GM12878 (cell line): ENCODE measurements around the gene C21orf58. TPM values are rescaled to one million over a fixed set of nuclear protein-coding genes. Genes with fewer than 3 reads are reported as not detected.

Source experiments
- ATAC-seq: fragments of 200-7000 bp; cut with Tn5 transposase; 3 replicates; pipeline ENCODE4 v1.9.1; 2020; ENCODE audit warnings: mild to moderate bottlenecking, moderate library complexity
- BruUV-seq: library from RNA; stranded (reverse); fragments of 400-500 nt; replicated peaks from 2 replicates; lab custom pipeline; 2021; lab: Mats Ljungman, UMichigan
- CTCF ChIA-PET: fragments of 300-600 bp; sonication (Branson Sonifier 250); formaldehyde crosslinking; extraction: SDS; loops from one replicate; lab custom pipeline; 2021; ENCODE audit warnings: inconsistent platforms; lab: Yijun Ruan, JAX
- POLR2A ChIA-PET: fragments of 350-600 bp; formaldehyde crosslinking; extraction: SDS; loops from one replicate; lab custom pipeline; 2021; ENCODE audit warnings: inconsistent platforms; lab: Charles Lee
- RAD21 ChIA-PET: fragments of 300-600 bp; sonication (Branson Sonifier 250); formaldehyde crosslinking; loops from one replicate; lab custom pipeline; 2023; ENCODE audit warnings: antibody characterized with exemption; ENCODE audit not compliant: unreplicated experiment; lab: Charles Lee
- SMC1A ChIA-PET: fragments of 300-600 bp; sonication (Branson Sonifier 250); formaldehyde crosslinking; loops from one replicate; lab custom pipeline; 2023; ENCODE audit not compliant: unreplicated experiment, uncharacterized antibody; lab: Charles Lee
- DNase-seq: peaks from one replicate; pipeline ENCODE4 v3.0.0-alpha.2; 2011; ENCODE audit warnings: low read depth, low spot score
- FAIRE-seq: peaks from 3 replicates; lab custom pipeline; 2011; peaks lifted over from hg19 to GRCh38; lab: Jason Lieb, UNC
- H2AFZ ChIP-seq: 2 replicates; pipeline ENCODE4 v1.6.0; 2011; ENCODE audit warnings: low read depth, low read length, control low read depth; ENCODE audit not compliant: control insufficient read depth
- H3K27ac ChIP-seq: 2 replicates; pipeline ENCODE4 v1.5.1; 2011; ENCODE audit warnings: control low read depth; ENCODE audit not compliant: control insufficient read depth, insufficient read depth
- H3K27me3 ChIP-seq, 2 experiments: replicated peaks in 1 of 2; 2 replicates each; pipeline versions ENCODE4 v1.6.0 to v1.6.1; 2011; ENCODE audit warnings: low read length in 1 of 2; ENCODE audit not compliant: control insufficient read depth in 2 of 2, insufficient read depth in 2 of 2
- H3K36me3 ChIP-seq, 2 experiments: 2 replicates each; pipeline ENCODE4 v1.5.1; 2011; ENCODE audit warnings: low read length in 1 of 2; ENCODE audit not compliant: control insufficient read depth in 2 of 2, insufficient read depth in 2 of 2
- H3K4me1 ChIP-seq: 2 replicates; pipeline ENCODE4 v1.6.1; 2011; ENCODE audit warnings: mild to moderate bottlenecking, low read length, moderate library complexity, mixed read lengths; ENCODE audit not compliant: control insufficient read depth, insufficient read depth
- H3K4me2 ChIP-seq: 2 replicates; pipeline ENCODE4 v1.6.0; 2011; ENCODE audit warnings: control low read depth; ENCODE audit not compliant: control insufficient read depth, insufficient read depth
- H3K4me3 ChIP-seq: fragments of 200-600 bp; sonication (generic); 2 replicates; pipeline ENCODE4 v1.5.1; 2016
- H3K79me2 ChIP-seq: 2 replicates; pipeline ENCODE4 v1.6.0; 2011; ENCODE audit warnings: low read length; ENCODE audit not compliant: control insufficient read depth, insufficient read depth
- H3K9ac ChIP-seq: 2 replicates; pipeline ENCODE4 v1.8.0; 2011; ENCODE audit warnings: low read length, control low read depth, mixed read lengths; ENCODE audit not compliant: control insufficient read depth, insufficient read depth
- H3K9me3 ChIP-seq: replicated peaks from 3 replicates; pipeline ENCODE4 v1.5.1; 2011; ENCODE audit warnings: mild to moderate bottlenecking, low read length; ENCODE audit not compliant: control insufficient read depth, insufficient read depth
- H4K20me1 ChIP-seq: 2 replicates; pipeline ENCODE4 v1.6.0; 2011; ENCODE audit not compliant: control insufficient read depth, insufficient read depth
- CHD1 ChIP-seq: IDR thresholded peaks from 2 replicates; pipeline ENCODE4 v1.6.1; 2012; ENCODE audit warnings: low read depth, low read length, improper control_type of control experiment
- CREB1 ChIP-seq: IDR thresholded peaks from 2 replicates; pipeline ENCODE4 v1.6.1; 2012; ENCODE audit warnings: low read depth, mild to moderate bottlenecking, inconsistent platforms
- KAT2A ChIP-seq: conservative IDR thresholded peaks from 2 replicates; pipeline ENCODE4 v1.6.1; 2011; ENCODE audit warnings: low read depth, low read length; ENCODE audit not compliant: control insufficient read depth
- KLF5 ChIP-seq: fragments of 450-650 bp; IDR thresholded peaks from 2 replicates; pipeline ENCODE4 v1.6.1; 2014; ENCODE audit warnings: mild to moderate bottlenecking; ENCODE audit not compliant: partially characterized antibody
- LARP7 ChIP-seq: fragments of 450-650 bp; IDR thresholded peaks from 2 replicates; pipeline ENCODE4 v1.6.1; 2017; ENCODE audit warnings: mild to moderate bottlenecking
- PKNOX1 ChIP-seq: fragments of 450-650 bp; IDR thresholded peaks from 2 replicates; pipeline ENCODE4 v1.6.1; 2016; ENCODE audit warnings: mild to moderate bottlenecking
- POLR2A ChIP-seq: IDR thresholded peaks from 2 replicates; pipeline ENCODE4 v1.6.1; 2011; ENCODE audit warnings: low read depth, mild to moderate bottlenecking, low read length
- RAD21 ChIP-seq: IDR thresholded peaks from 2 replicates; pipeline ENCODE4 v1.6.1; 2011; ENCODE audit warnings: mild to moderate bottlenecking, low read depth, low read length, moderate library complexity; ENCODE audit not compliant: insufficient read depth
- WGBS: methylation state at CpG from one replicate; pipeline ENCODE4 v1.1.6; 2016; ENCODE audit warnings: low lambda C conversion rate; ENCODE audit not compliant: insufficient replicate concordance, insufficient coverage; ENCODE audit errors: missing lambda C conversion rate; 5-methylcytosine and 5-hydroxymethylcytosine counted together
- in situ Hi-C: fragments of 300-500 bp; cut with MboI; formaldehyde crosslinking; loops from 9 replicates; pipeline ENCODE4 v1.14.3; 2018; ENCODE audit warnings: mixed read lengths
- intact Hi-C: fragments of 100-400 bp; cut with micrococcal nuclease; formaldehyde crosslinking; loops from one replicate; pipeline ENCODE4 v1.14.2; 2022; ENCODE audit not compliant: unreplicated experiment
- polyA plus RNA-seq, 11 experiments: library from polyadenylated mRNA; depleted of rRNA in 4 of 11; unstranded in 6 of 11; stranded (reverse) in 5 of 11; fragments of >200 nt; fragmentation: Nextera tagmentation in 4 of 11; fragmentation: Illumina TruSeq in 1 of 11; extraction: Ambion mirVana in 4 of 11; extraction: Trizol in 1 of 11; gene quantifications; 1 replicate in 1 of 11; 2 replicates in 10 of 11; pipeline versions ENCODE4 v1.2.1 to v1.2.3, GENCODE V29; 2011 to 2016; ENCODE audit warnings: inconsistent platforms in 2 of 11, missing spikeins in 2 of 11, low read depth in 1 of 11
- total RNA-seq, 4 experiments: library from RNA; depleted of rRNA in 3 of 4; stranded (reverse); fragments of >200 nt in 3 of 4; fragmentation: Illumina TruSeq in 1 of 4; extraction: Trizol in 1 of 4; gene quantifications; 2 replicates each; pipeline versions ENCODE4 v1.2.1 to v1.2.3, GENCODE V29; 2013 to 2021

C21orf58 gene
- total and polyA plus RNA-seq, 10 of the 15 experiments (the other 5 are each of a cell fraction or from before 2014, with no cell fraction given), result 1.1 to 22.3 (median 11.8) TPM

- POLR2A ChIA-PET, result interaction anchor here (1.2 kb wide), 1 partner anchor 40 kb away, joined by 4 read pairs; no protein-coding TSS in a partner anchor
- BruUV-seq, result no TSS peak
- CTCF ChIA-PET, result no interaction called here
These were observed 16.0 kb downstream of the C21orf58 start for GRCh38 chr21:46307625-46308024.

GRCh38 chr21:46304955-46305354, 18.7 kb downstream of the C21orf58 start:
- in situ Hi-C loops (no loop called here), intact Hi-C loops (no loop called here)
- Histone ChIP-seq H3K36me3 (peaks cover 3 to 10% of the 10 kb centered on the region in 2 experiments; a peak in 3 of 4 replicates), H3K4me3 (no peak overlapping the region), H2AFZ (no peak overlapping the region), H3K27ac (no peak overlapping the region), H4K20me1 (no peaks in the 10 kb centered on the region), H3K4me1 (no peaks in the 10 kb centered on the region), H3K27me3 (no peaks in the 10 kb centered on the region), H3K9me3 (no peaks in the 10 kb centered on the region), H3K4me2 (no peak overlapping the region), H3K9ac (no peak overlapping the region), H3K79me2 (no peaks in the 10 kb centered on the region)
- no peak for FAIRE-seq
- no peak for ATAC-seq
- TF ChIP-seq PKNOX1, result no peak
- TF ChIP-seq CREB1, result no peak
- no peak for TF ChIP-seq KAT2A
- TF ChIP-seq LARP7, result no peak
- no peak for TF ChIP-seq RAD21
- no peak for TF ChIP-seq KLF5
- TF ChIP-seq CHD1, result no peak
- no TSS peak for BruUV-seq
- RAD21 ChIA-PET, result no interaction called here
- CTCF ChIA-PET, result no interaction called here
- WGBS, result over 99% methylated on average over 11 of the region's 11 CpGs
- SMC1A ChIA-PET, result no interaction called here
- DNase-seq, result no peak
- POLR2A ChIA-PET, result no interaction called here

More at GRCh38 chr21:46307625-46308024, 16.0 kb downstream of the C21orf58 start:
- no peak overlapping the region for H3K4me3 ChIP-seq
- H3K27ac ChIP-seq, result no peak overlapping the region
- ATAC-seq, result peak; percentile 73
- H3K79me2 ChIP-seq, result no peaks in the 10 kb centered on the region
- H3K9me3 ChIP-seq, result no peaks in the 10 kb centered on the region
- H3K27me3 ChIP-seq, result no peaks in the 10 kb centered on the region
- no peak overlapping the region for H3K9ac ChIP-seq
- no peaks in the 10 kb centered on the region for H4K20me1 ChIP-seq
- H3K4me2 ChIP-seq, result no peak overlapping the region
- no peaks in the 10 kb centered on the region for H3K4me1 ChIP-seq
- 0% methylated on average over 2 of the region's 2 CpGs for WGBS
- H2AFZ ChIP-seq, result no peak overlapping the region
- intact Hi-C loops (no loop called here), in situ Hi-C loops (no loop called here)
- ChIA-PET SMC1A (no interaction called here), RAD21 (no interaction called here)
- TF ChIP-seq POLR2A (no peak), PKNOX1 (peak; percentile 18; the same call in 1 of the 2 replicates)
- TF ChIP-seq, all 136 proteins: peak for 1
- H3K36me3 ChIP-seq, result peaks cover 0 to 2% of the 10 kb centered on the region in 2 experiments; a peak in 3 of 4 replicates
- FAIRE-seq (no peak), DNase-seq (no peak)
